Activated CD4-positive, alpha-beta memory T cell treated with anti-CD3 and anti-CD28 coated beads for 36 hours (primary cell): Measurements from ENCODE around the gene FOXN3. TPM values are rescaled to one million over a fixed set of nuclear protein-coding genes. Genes with fewer than 3 reads are reported as not detected.

Experiments used
- CTCF ChIA-PET: fragments of 350-600 bp; sonication (Branson Sonifier 250); formaldehyde crosslinking; loops from one replicate; lab custom pipeline; 2021; ENCODE audit warnings: antibody characterized with exemption, inconsistent platforms; lab: Charles Lee
- POLR2A ChIA-PET: fragments of 350-600 bp; sonication (Branson Sonifier 250); formaldehyde crosslinking; loops from one replicate; lab custom pipeline; 2021; ENCODE audit warnings: antibody characterized with exemption; lab: Charles Lee
- DNase-seq: peaks from one replicate; pipeline ENCODE4 v3.0.0-alpha.2; 2020
- H3K27ac Mint-ChIP-seq: one replicate; pipeline ENCODE4 v1.8.0; 2021; ENCODE audit warnings: mixed read lengths
- H3K27me3 Mint-ChIP-seq: one replicate; pipeline ENCODE4 v1.8.0; 2021; ENCODE audit warnings: mixed read lengths
- H3K36me3 Mint-ChIP-seq: one replicate; pipeline ENCODE4 v1.8.0; 2021; ENCODE audit warnings: mixed read lengths
- H3K4me1 Mint-ChIP-seq: one replicate; pipeline ENCODE4 v1.8.0; 2021; ENCODE audit warnings: low read depth, mixed read lengths
- H3K4me3 Mint-ChIP-seq: one replicate; pipeline ENCODE4 v1.8.0; 2021; ENCODE audit warnings: mild to moderate bottlenecking, mixed read lengths
- H3K9me3 Mint-ChIP-seq: one replicate; pipeline ENCODE4 v1.8.0; 2021; ENCODE audit warnings: mixed read lengths
- intact Hi-C: fragments of 100-400 bp; cut with micrococcal nuclease; formaldehyde crosslinking; loops from one replicate; pipeline ENCODE4 v1.15.1; 2023
- total RNA-seq, 2 experiments: library from RNA; stranded (reverse); gene quantifications; one replicate each; pipeline ENCODE4 v1.2.3, GENCODE V29; 2021

Gene FOXN3
- total RNA-seq, 2 experiments from 2014 or later = 59.1 to 63.5 TPM

DNA sequence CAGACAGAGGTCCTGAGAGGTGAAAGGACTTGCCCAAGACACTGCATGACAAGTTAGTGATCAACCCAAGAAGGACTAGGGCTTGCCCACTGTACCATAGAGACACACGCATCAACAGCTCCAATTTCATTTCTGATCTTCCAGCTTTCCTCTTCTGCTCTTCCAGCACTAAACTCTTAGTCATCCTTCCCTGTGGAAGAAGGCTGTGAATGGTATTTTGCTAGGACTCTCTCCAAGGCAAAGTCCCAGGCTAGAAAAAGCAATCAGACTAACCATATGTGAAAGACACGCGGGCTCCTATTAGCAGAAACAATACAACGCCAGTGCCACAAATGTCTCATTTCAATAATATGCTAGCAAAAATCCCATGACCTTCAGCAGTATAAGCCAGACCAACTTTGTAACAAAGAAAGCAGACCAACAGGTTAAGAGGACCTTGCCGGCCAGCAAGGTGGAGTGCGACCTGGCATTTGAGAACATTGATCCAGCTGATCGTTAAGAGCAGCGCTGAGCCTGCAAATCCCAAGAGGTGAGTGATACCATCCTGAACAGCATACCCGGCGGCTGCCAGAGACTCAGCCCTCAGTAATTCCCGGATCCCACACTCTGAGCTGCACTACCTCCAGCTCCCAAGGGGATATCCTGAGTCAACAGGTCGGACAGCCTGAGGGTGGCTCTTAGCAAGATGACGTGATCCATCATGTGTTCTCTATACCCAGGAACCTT lies 132.5 kb downstream of the FOXN3 start:
- Mint-ChIP-seq H3K9me3 (no peaks in the 10 kb centered on the region), H3K36me3 (peaks cover 20% of the 10 kb centered on the region), H3K27me3 (no peaks in the 10 kb centered on the region), H3K4me3 (no peak overlapping the region), H3K27ac (no peak overlapping the region), H3K4me1 (peaks cover 52% of the 10 kb centered on the region)
- POLR2A ChIA-PET = interaction anchor here (1.0 kb wide), 1 partner anchor 90 kb away, joined by 3 read pairs; no protein-coding TSS in a partner anchor
- CTCF ChIA-PET = no interaction called here
- DNase-seq = no peak
- intact Hi-C loops = no loop called here

DNA sequence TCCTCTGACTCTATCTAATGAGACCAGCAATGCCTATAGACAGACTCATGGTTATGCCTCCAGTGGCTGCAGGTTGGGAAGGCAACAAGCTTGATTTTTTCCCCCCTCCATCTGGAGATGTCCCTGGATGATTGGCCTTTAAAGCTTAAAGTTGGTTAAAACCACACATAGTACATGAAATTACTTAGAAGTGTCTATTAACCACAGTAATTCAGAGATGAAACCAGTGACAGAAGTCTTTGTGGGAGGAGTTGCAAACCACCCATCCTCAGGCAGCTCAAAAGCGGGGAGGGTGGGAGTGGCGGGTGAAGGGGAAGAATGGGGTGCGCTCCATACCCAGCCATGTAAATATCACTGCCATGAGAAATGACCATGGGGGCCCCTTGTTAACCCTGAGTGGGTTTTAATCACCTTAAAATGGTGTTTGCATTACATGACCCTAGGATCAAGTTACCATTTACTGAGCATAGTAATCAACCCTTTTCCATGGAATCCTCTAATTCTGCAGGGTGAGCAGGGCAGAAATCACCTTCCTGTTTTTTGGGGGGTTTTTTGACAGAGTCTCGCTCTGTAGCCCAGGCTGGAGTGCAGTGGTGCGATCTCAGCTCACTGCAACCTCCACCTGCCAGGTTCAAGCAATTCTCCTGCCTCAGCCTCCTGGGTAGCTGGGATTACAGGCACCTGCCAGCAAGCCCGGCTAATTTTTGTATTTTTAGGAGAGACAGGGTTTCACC lies 133.5 kb downstream of the FOXN3 start:
- peaks cover 24% of the 10 kb centered on the region for H3K36me3 Mint-ChIP-seq
- no peak overlapping the region for H3K4me3 Mint-ChIP-seq

DNA sequence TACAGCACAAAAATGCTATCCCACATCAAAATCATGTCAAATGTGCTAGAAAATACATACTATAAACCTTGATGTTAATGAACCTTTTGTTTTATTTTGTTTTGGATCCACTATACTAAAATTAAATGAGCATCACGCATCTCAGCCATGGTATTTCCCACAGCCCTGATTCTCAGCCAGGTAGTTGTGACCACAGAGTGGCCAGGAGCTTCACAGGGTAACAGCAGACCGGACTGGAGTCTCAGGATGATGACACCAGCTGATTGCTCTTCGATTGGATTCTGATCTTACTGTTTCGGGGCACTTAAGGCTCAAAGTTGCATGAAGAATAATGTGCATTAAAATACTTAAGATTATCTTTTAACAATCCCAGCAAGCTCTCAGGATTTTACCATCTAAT lies 134.8 kb downstream of the FOXN3 start:
- intact Hi-C loops = no loop called here
- no peaks in the 10 kb centered on the region for H3K9me3 Mint-ChIP-seq
- POLR2A ChIA-PET = interaction anchor here (1.4 kb wide), 1 partner anchor 27 kb away, joined by 3 read pairs; no protein-coding TSS in a partner anchor
- no peaks in the 10 kb centered on the region for H3K27me3 Mint-ChIP-seq
- CTCF ChIA-PET = no interaction called here
- no peak overlapping the region for H3K4me3 Mint-ChIP-seq
- peaks cover 67% of the 10 kb centered on the region for H3K4me1 Mint-ChIP-seq
- DNase-seq = no peak
- H3K27ac Mint-ChIP-seq = no peak overlapping the region
- H3K36me3 Mint-ChIP-seq = peaks cover 26% of the 10 kb centered on the region

More for the DNA sequence above, 133.5 kb downstream of the FOXN3 start:
- intact Hi-C loops = no loop called here
- H3K27ac Mint-ChIP-seq = no peak overlapping the region
- CTCF ChIA-PET = interaction anchor here (1.4 kb wide), 1 partner anchor 106 kb away, joined by 5 read pairs; no protein-coding TSS in a partner anchor
- POLR2A ChIA-PET = interaction anchor here (1.4 kb wide), 1 partner anchor 25 kb away, joined by 3 read pairs; no protein-coding TSS in a partner anchor
- H3K4me1 Mint-ChIP-seq = peaks cover 60% of the 10 kb centered on the region
- no peaks in the 10 kb centered on the region for H3K27me3 Mint-ChIP-seq
- H3K9me3 Mint-ChIP-seq = no peaks in the 10 kb centered on the region
- peak; percentile 58 for DNase-seq

DNA sequence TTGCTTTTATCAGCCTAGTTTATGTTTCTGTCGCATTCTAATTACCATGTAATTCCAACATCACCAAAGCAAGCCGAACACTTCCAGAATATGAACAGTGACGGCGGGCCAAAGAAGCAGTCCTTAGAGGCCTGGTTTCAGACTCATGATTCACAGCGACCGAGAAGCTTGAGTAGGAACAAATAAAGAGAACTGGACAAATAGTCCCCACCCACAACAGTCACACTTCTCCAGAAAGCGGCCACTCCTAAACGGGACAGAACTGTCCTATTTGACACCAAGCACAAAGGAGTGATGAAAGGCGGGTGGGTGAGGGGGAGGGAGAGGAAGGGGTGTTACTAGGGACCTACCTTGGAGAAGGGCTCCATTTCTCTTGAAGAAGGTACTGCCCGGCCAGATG lies 136.4 kb downstream of the FOXN3 start:
- DNase-seq = no peak
- intact Hi-C loops = no loop called here
- CTCF ChIA-PET = no interaction called here

DNA sequence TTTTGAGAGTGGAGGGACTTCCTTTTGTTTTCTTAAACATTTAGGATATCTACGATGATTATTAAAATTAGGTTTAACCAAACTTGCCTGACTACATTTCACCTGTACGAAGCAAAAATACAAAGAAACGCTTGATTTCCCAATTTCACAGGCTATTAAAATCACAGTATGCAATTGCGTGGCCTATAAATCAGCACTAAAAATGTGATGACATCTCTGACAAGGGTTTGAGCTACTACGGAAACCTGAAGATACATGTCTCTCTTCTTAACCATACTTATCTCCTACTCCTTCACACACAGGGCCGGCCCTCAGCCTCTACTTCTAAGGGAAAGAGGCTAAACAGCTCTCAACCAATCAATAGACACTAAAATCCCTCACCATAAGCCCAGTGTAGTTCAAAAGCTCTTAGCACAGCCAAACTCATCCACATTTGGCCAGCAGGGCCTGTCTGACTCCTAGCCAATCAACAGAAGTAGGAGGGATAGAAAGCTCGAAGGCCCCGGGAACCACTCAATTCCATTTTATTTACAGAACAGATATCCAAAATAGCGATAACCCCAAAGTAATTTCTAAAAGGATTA lies 137.3 kb downstream of the FOXN3 start:
- Mint-ChIP-seq H3K4me1 (peaks cover 86% of the 10 kb centered on the region), H3K27ac (no peak overlapping the region)
- CTCF ChIA-PET = no interaction called here

More for the DNA sequence above, 136.4 kb downstream of the FOXN3 start:
- Mint-ChIP-seq H3K9me3 (no peaks in the 10 kb centered on the region), H3K27me3 (no peaks in the 10 kb centered on the region), H3K4me1 (peaks cover 82% of the 10 kb centered on the region), H3K36me3 (peaks cover 32% of the 10 kb centered on the region), H3K4me3 (no peak overlapping the region), H3K27ac (no peak overlapping the region)
- POLR2A ChIA-PET = no interaction called here

DNA sequence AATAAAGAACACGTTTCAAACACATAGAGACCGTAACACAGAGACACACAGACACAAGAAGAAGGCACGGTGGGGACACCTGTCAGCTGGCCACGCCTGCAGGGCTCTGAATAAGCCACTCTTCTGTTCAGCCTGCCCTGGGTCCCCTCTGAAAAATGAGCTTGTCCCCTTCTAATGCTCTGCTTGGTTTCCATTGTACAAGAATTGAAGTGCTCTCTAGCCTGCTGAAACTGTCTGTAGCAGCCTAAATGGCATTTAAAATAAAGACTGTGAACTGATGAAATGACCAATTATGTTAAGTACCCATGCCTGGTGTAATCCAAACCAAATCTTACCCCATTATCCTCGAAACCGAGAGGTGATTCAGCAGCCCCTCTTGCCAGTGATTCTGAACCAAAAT lies 139.8 kb downstream of the FOXN3 start:
- no peak for DNase-seq
- peaks cover 79% of the 10 kb centered on the region for H3K4me1 Mint-ChIP-seq
- H3K4me3 Mint-ChIP-seq = no peak overlapping the region
- no peaks in the 10 kb centered on the region for H3K9me3 Mint-ChIP-seq
- peaks cover 28% of the 10 kb centered on the region for H3K36me3 Mint-ChIP-seq
- H3K27me3 Mint-ChIP-seq = no peaks in the 10 kb centered on the region
- intact Hi-C loops = loop anchor here (2.0 to 10.0 kb wide), 5 partner anchors 65 to 238 kb away; partner anchors contain the start of gene FOXN3
- peak overlapping the region; percentile 94 for H3K27ac Mint-ChIP-seq
- ChIA-PET POLR2A (interaction anchor here (1.1 kb wide), 1 partner anchor 88 kb away, joined by 3 read pairs; no protein-coding TSS in a partner anchor), CTCF (no interaction called here)

More for the DNA sequence above, 137.3 kb downstream of the FOXN3 start:
- peaks cover 32% of the 10 kb centered on the region for H3K36me3 Mint-ChIP-seq
- no peaks in the 10 kb centered on the region for H3K27me3 Mint-ChIP-seq
- intact Hi-C loops = loop anchor here (5.0 to 10.0 kb wide), 4 partner anchors 63 to 235 kb away; partner anchors contain the start of gene FOXN3
- POLR2A ChIA-PET = no interaction called here
- DNase-seq = no peak
- H3K9me3 Mint-ChIP-seq = no peaks in the 10 kb centered on the region
- no peak overlapping the region for H3K4me3 Mint-ChIP-seq

DNA sequence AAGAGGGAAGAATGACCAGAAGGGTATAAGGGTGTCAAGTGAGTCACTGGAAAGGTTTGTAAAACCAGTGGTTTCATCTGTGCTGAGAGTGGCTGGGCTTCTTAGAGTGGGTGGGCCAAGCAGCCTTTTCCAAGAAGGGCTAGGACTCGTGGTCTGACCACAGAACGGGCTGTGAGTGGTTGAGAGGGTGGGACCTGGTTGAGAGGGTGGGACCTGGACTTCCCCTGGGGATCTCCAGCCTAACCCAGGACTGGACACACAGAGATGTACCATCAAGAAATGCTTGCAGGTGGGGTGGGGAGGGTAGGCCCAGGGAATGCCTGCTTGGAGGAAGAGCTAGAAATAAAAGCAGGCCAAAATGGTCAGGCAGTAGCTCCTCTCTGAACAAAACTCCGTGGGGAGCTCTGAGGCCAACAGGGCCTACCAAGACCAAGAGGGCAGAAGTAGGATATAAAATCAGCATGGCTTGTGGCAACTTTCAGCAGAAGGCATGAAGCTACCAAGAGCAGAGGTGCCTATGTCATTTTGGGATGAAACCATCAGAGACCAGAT lies 140.5 kb downstream of the FOXN3 start:
- peaks cover 77% of the 10 kb centered on the region for H3K4me1 Mint-ChIP-seq

DNA sequence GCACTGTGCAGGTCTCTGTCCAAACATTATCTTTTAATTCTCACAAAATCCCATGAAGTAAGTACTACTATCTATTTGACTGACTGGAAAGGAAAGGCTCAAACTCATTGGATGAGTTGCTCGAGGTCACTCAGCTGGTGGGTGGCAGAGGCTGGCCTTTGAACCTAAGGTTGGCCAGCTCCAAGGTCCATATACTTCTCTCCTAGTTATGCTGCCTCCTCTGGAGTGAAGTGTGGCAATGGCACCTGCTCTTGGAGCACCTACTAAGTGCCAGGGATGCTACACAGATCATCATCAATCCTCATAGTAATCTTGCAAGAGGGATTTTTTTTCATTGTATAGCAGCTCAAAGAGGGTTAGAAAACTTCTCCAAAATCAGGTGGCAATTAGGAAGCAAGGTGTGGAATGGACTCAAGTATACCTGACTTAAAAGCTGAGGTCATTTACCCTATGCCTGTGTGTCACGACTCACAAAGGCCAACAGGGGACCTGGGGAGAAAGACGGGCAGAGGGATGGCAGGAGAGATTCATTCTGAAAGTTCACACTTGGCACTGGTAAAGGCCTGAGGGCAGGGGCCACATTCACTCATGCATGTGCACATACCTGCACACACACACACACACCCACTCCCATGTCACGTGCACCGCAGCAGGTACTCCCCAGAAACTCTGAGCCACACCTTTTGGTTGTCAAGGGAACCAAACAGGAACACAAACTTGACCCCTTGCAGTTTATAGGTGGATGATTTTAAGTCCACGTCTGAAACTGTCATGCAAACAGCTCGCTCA lies 146.4 kb downstream of the FOXN3 start:
- intact Hi-C loops = loop anchor here (10.0 kb wide), 2 partner anchors 94 to 244 kb away; no protein-coding TSS in a partner anchor
- no peaks in the 10 kb centered on the region for H3K27me3 Mint-ChIP-seq
- peaks cover 59% of the 10 kb centered on the region for H3K4me1 Mint-ChIP-seq
- no peak for DNase-seq
- H3K27ac Mint-ChIP-seq = no peak overlapping the region
- H3K36me3 Mint-ChIP-seq = no peaks in the 10 kb centered on the region
- POLR2A ChIA-PET = no interaction called here
- CTCF ChIA-PET = no interaction called here
- H3K9me3 Mint-ChIP-seq = no peaks in the 10 kb centered on the region
- no peak overlapping the region for H3K4me3 Mint-ChIP-seq

More for the DNA sequence above, 140.5 kb downstream of the FOXN3 start:
- ChIA-PET CTCF (interaction anchor here (1.4 kb wide), 1 partner anchor 98 kb away, joined by 3 read pairs; no protein-coding TSS in a partner anchor), POLR2A (interaction anchor here (1.1 kb wide), 1 partner anchor 88 kb away, joined by 3 read pairs; no protein-coding TSS in a partner anchor)
- DNase-seq = peak; percentile 92
- Mint-ChIP-seq H3K9me3 (no peaks in the 10 kb centered on the region), H3K27ac (peak overlapping the region; percentile 94), H3K4me3 (peak overlapping the region; percentile 60), H3K27me3 (no peaks in the 10 kb centered on the region), H3K36me3 (peaks cover 28% of the 10 kb centered on the region)
- intact Hi-C loops = loop anchor here (1.0 to 10.0 kb wide), 6 partner anchors 66 to 345 kb away; partner anchors contain the start of gene FOXN3

DNA sequence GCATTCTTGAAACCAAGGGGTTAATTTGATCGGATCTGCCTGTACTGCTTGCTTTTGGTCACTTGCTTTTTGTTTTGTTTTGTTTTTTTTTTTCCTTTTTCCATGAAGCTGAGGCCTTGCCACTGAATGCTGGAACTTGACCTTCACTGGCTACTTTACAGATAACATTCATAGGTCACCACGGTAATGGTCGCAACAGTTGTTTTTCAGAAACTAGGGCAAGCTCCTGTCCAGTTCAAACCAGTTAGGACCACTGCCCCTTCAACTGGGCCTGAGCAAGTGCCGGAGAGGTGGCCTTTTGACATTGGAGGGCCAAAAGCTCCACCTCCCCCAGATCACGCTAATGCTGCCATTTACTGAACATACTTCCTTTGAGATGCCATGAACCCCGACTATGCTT lies 147.6 kb downstream of the FOXN3 start:
- no peaks in the 10 kb centered on the region for H3K36me3 Mint-ChIP-seq

DNA sequence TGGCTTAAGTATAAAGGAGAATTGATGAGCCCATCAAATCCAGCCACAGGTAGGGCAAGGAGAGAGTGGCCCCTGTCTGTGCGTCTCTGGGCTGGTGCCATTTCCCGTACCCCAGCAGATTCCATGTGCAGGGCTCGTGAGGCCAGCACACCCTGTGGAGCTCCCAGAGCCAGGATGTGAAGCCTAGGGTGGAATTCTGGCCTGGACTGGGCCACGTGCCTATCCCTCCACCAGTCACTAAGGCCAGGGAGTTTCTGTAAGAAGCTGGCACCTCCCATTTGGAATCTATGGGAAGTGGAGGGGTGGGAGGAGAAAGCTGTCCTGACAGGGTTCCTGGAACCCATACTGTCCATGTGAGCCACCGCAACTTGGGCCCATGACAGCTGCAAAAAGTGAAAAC lies 148.5 kb downstream of the FOXN3 start:
- Mint-ChIP-seq H3K36me3 (peaks cover 2% of the 10 kb centered on the region), H3K9me3 (no peaks in the 10 kb centered on the region), H3K27ac (no peak overlapping the region), H3K4me3 (no peak overlapping the region), H3K27me3 (no peaks in the 10 kb centered on the region), H3K4me1 (peaks cover 52% of the 10 kb centered on the region)
- CTCF ChIA-PET = no interaction called here
- no peak for DNase-seq
- intact Hi-C loops = no loop called here
- POLR2A ChIA-PET = no interaction called here

More for the DNA sequence above, 147.6 kb downstream of the FOXN3 start:
- Mint-ChIP-seq H3K27me3 (no peaks in the 10 kb centered on the region), H3K27ac (no peak overlapping the region), H3K4me1 (peaks cover 53% of the 10 kb centered on the region), H3K9me3 (no peaks in the 10 kb centered on the region), H3K4me3 (no peak overlapping the region)
- no peak for DNase-seq
- intact Hi-C loops = no loop called here
- CTCF ChIA-PET = no interaction called here
- POLR2A ChIA-PET = no interaction called here

DNA sequence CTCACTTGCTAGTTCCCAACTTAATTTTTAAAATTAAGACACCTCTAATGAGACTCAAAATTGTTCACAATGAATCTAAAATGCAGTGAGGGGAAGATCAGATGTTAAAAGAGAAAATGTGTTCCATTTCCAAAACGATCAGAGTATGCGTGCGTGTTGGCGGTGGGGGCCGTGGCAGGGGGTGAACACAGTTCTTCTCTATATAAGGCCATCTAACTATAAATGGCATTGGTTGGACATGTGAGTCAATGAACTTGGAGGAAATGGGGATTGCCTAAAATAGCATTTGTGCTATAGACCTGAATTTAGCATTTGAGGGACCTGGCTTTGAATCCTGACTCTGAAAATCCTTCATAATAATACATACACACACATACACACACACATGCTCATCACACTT lies 149.4 kb downstream of the FOXN3 start:
- POLR2A ChIA-PET = no interaction called here

More for the DNA sequence above, 149.4 kb downstream of the FOXN3 start:
- H3K27ac Mint-ChIP-seq = no peak overlapping the region
- no peaks in the 10 kb centered on the region for H3K27me3 Mint-ChIP-seq
- no peak overlapping the region for H3K4me3 Mint-ChIP-seq
- H3K4me1 Mint-ChIP-seq = peaks cover 47% of the 10 kb centered on the region
- no peak for DNase-seq
- intact Hi-C loops = no loop called here
- H3K9me3 Mint-ChIP-seq = no peaks in the 10 kb centered on the region
- peaks cover 6% of the 10 kb centered on the region for H3K36me3 Mint-ChIP-seq
- CTCF ChIA-PET = no interaction called here
